Measurements from ENCODE around the gene GZMM. TPM values are rescaled to one million over a fixed set of nuclear protein-coding genes. Genes with fewer than 3 reads are reported as not detected.

Gene GZMM
- total RNA-seq (2014; rRNA removed; shearing (Covaris generic)) (not detected in 2 replicates), polyA plus RNA-seq (2016; fragmentation: Nextera tagmentation; extraction: Ambion mirVana) (not detected in 2 replicates)

GRCh38 chr19:543910-544608 lies at the start of gene GZMM:
TSS of gene GZMM (plus strand) at chr19:544053. CDS start at chr19:544072, 19 bp downstream.
- Histone ChIP-seq H3K4me3 (no peak within 1 kb of the TSS), H4K20me1 (ENCODE audit: insufficient read depth) (no peaks in the 10 kb centered on the region), H3F3A (ENCODE audit: insufficient read depth) (no peaks in the 10 kb centered on the region), H3K27ac (no peak within 1 kb of the TSS), H3K4me2 (ENCODE audit: unreplicated experiment) (no peak within 1 kb of the TSS), H3K9me2 (ENCODE audit: insufficient read depth) (no peaks in the 10 kb centered on the region), H3K9ac (no peak within 1 kb of the TSS), H3K9me3 (ENCODE audit: low read depth) (no peaks in the 10 kb centered on the region), H3K27me3 (replicated peaks; ENCODE audit: insufficient read depth) (no peaks in the 10 kb centered on the region), H3K36me3 (ENCODE audit: low read depth) (no peaks in the 10 kb centered on the region), H2AFZ (no peak within 1 kb of the TSS), H3K79me2 (ENCODE audit: insufficient read depth) (no peaks in the 10 kb centered on the region), H3K4me1 (ENCODE audit: insufficient read depth) (no peaks in the 10 kb centered on the region)
- in situ Hi-C loops (cut with MboI): no loop called here
- TF ChIP-seq EZH2 (IDR thresholded peaks at IDR 0.05; ENCODE audit: insufficient read depth, poor library complexity, severe bottlenecking): no peak
- no peak for TF ChIP-seq EZH2phosphoT487 (IDR thresholded peaks at IDR 0.05; ENCODE audit: insufficient read depth, low read depth)
- no peak for DNase-seq
- 69 to 73% methylated on average over 29 to 30 of the region's 31 CpGs for WGBS, 2 experiments (ENCODE audit: low coverage in 1 of 2, low lambda C conversion rate in 2 of 2, missing lambda C conversion rate in 2 of 2)

GRCh38 chr19:494171-495080 lies 49.4 kb upstream of the GZMM start:
- H3K4me1 ChIP-seq (ENCODE audit: insufficient read depth): no peaks in the 10 kb centered on the region
- TF ChIP-seq EZH2phosphoT487 (IDR thresholded peaks at IDR 0.05; ENCODE audit: insufficient read depth, low read depth) (no peak), EZH2 (IDR thresholded peaks at IDR 0.05; ENCODE audit: insufficient read depth, poor library complexity, severe bottlenecking) (no peak)
- peaks cover 5% of the 10 kb centered on the region for H3K27me3 ChIP-seq (replicated peaks; ENCODE audit: insufficient read depth)
- no peaks in the 10 kb centered on the region for H4K20me1 ChIP-seq (ENCODE audit: insufficient read depth)
- H3K9me2 ChIP-seq (ENCODE audit: insufficient read depth): no peaks in the 10 kb centered on the region
- H3K9me3 ChIP-seq (ENCODE audit: low read depth): no peaks in the 10 kb centered on the region
- no peak overlapping the region for H3K4me2 ChIP-seq (ENCODE audit: unreplicated experiment)
- no peak overlapping the region for H3K27ac ChIP-seq
- 0 out of 2 replicates have a peak, but pooled peaks cover 7% of the 10 kb centered on the region for H3F3A ChIP-seq (ENCODE audit: insufficient read depth)
- H3K79me2 ChIP-seq (ENCODE audit: insufficient read depth): no peaks in the 10 kb centered on the region
- in situ Hi-C loops (cut with MboI): no loop called here
- H2AFZ ChIP-seq: no peak overlapping the region
- DNase-seq: no peak
- 29 to 34% methylated on average over 18 to 22 of the region's 22 CpGs for WGBS, 2 experiments (ENCODE audit: low coverage in 1 of 2, low lambda C conversion rate in 2 of 2, missing lambda C conversion rate in 2 of 2)
- no peaks in the 10 kb centered on the region for H3K36me3 ChIP-seq (ENCODE audit: low read depth)
- H3K9ac ChIP-seq: no peak overlapping the region
- H3K4me3 ChIP-seq: no peak overlapping the region

GRCh38 chr19:495081-495401 lies 48.8 kb upstream of the GZMM start:
- H3K36me3 ChIP-seq (ENCODE audit: low read depth): no peaks in the 10 kb centered on the region
- H3K27me3 ChIP-seq (replicated peaks; ENCODE audit: insufficient read depth): peaks cover 5% of the 10 kb centered on the region
- no peaks in the 10 kb centered on the region for H3K4me1 ChIP-seq (ENCODE audit: insufficient read depth)
- H3K9me3 ChIP-seq (ENCODE audit: low read depth): no peaks in the 10 kb centered on the region
- H3F3A ChIP-seq (ENCODE audit: insufficient read depth): 0 out of 2 replicates have a peak, but pooled peaks cover 6% of the 10 kb centered on the region
- in situ Hi-C loops (cut with MboI): no loop called here
- TF ChIP-seq EZH2phosphoT487 (IDR thresholded peaks at IDR 0.05; ENCODE audit: insufficient read depth, low read depth) (no peak), EZH2 (IDR thresholded peaks at IDR 0.05; ENCODE audit: insufficient read depth, poor library complexity, severe bottlenecking) (no peak)
- WGBS, 2 experiments (ENCODE audit: low coverage in 1 of 2, low lambda C conversion rate in 2 of 2, missing lambda C conversion rate in 2 of 2): 43 to 44% methylated on average over 8 to 10 of the region's 10 CpGs
- H4K20me1 ChIP-seq (ENCODE audit: insufficient read depth): no peaks in the 10 kb centered on the region
- no peak overlapping the region for H3K9ac ChIP-seq
- no peak overlapping the region for H3K27ac ChIP-seq
- no peak for DNase-seq
- no peak overlapping the region for H3K4me2 ChIP-seq (ENCODE audit: unreplicated experiment)
- H3K79me2 ChIP-seq (ENCODE audit: insufficient read depth): no peaks in the 10 kb centered on the region
- H3K9me2 ChIP-seq (ENCODE audit: insufficient read depth): no peaks in the 10 kb centered on the region
- no peak overlapping the region for H3K4me3 ChIP-seq
- no peak overlapping the region for H2AFZ ChIP-seq

- H3K79me2 ChIP-seq (ENCODE audit: insufficient read depth): no peaks in the 10 kb centered on the region
- H2AFZ ChIP-seq: no peak overlapping the region
- in situ Hi-C loops (cut with MboI): no loop called here
- TF ChIP-seq EZH2 (IDR thresholded peaks at IDR 0.05; ENCODE audit: insufficient read depth, poor library complexity, severe bottlenecking) (no peak), EZH2phosphoT487 (IDR thresholded peaks at IDR 0.05; ENCODE audit: insufficient read depth, low read depth) (no peak)
- H3K4me1 ChIP-seq (ENCODE audit: insufficient read depth): no peaks in the 10 kb centered on the region
- H3K9me2 ChIP-seq (ENCODE audit: insufficient read depth): no peaks in the 10 kb centered on the region
- DNase-seq: peak; percentile 61
- H4K20me1 ChIP-seq (ENCODE audit: insufficient read depth): no peaks in the 10 kb centered on the region
- H3K4me2 ChIP-seq (ENCODE audit: unreplicated experiment): no peak overlapping the region
- H3K9me3 ChIP-seq (ENCODE audit: low read depth): no peaks in the 10 kb centered on the region
- no peaks in the 10 kb centered on the region for H3K36me3 ChIP-seq (ENCODE audit: low read depth)
- H3K27ac ChIP-seq: no peak overlapping the region
- WGBS, 2 experiments (ENCODE audit: low coverage in 1 of 2, low lambda C conversion rate in 2 of 2, missing lambda C conversion rate in 2 of 2): 8% methylated on average over 32 of the region's 32 CpGs
- H3K27me3 ChIP-seq (replicated peaks; ENCODE audit: insufficient read depth): peaks cover 5% of the 10 kb centered on the region
- 0 out of 2 replicates have a peak, but pooled peaks cover under 1% of the 10 kb centered on the region for H3F3A ChIP-seq (ENCODE audit: insufficient read depth)
- no peak overlapping the region for H3K9ac ChIP-seq
- no peak overlapping the region for H3K4me3 ChIP-seq
Measured at GRCh38 chr19:495402-496111, 48.3 kb upstream of the GZMM start.
